T-helper 1 cell (primary cell): ENCODE data around the gene OR7A10.
"Not testable (repeated sequence)": the region's sequence is repeated elsewhere in the genome, so short reads cannot be mapped to it uniquely, and the experiment has no call there.

Experiments
- DNase-seq, 5 donors: peaks; one replicate each; pipeline ENCODE4 v3.0.0-alpha.2; 2012 to 2020

Gene OR7A10

DNA sequence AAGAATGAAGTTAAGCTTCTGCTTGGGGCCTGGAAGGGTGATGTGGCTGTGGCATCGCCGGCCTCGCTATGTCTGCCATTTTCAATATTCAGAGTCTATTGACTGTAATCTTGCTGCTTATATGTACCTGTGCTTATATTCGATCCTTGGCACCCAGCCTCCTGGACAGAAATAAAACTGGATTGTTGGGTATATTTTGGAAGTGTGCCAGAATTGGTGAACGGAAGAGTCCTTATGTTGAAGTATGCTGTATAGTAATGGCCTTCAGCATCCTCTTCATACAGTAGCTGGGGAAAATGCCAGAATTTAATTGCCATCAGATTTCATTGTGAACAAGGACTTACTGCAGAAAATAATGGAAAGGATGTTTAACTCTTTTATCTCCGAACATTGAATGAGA lies 56.5 kb downstream of the OR7A10 start:
- not testable (repeated sequence) for DNase-seq
